Neutrophil (primary cell): ENCODE measurements around the gene PMF1.
A peak's percentile ranks its signal among the peaks of the same experiment; 100 is the strongest.

Experiments used
- H3K27ac ChIP-seq: fragments of 200-600 bp; sonication (generic); 2 replicates; pipeline ENCODE4 v1.5.1; 2016; ENCODE audit warnings: mild to moderate bottlenecking, moderate library complexity
- H3K27me3 ChIP-seq: fragments of 200-600 bp; sonication (generic); 2 replicates; pipeline ENCODE4 v1.6.0; 2016; ENCODE audit warnings: mild to moderate bottlenecking
- H3K36me3 ChIP-seq: fragments of 200-600 bp; sonication (generic); 2 replicates; pipeline ENCODE4 v1.5.1; 2017
- H3K4me1 ChIP-seq, 2 experiments: fragments of 200-600 bp in 1 of 2; sonication (generic) in 1 of 2; 1 replicate in 1 of 2; 2 replicates in 1 of 2; pipeline versions ENCODE4 v1.5.1 to v1.6.1; 2013 to 2016; ENCODE audit warnings: low read depth in 1 of 2, low read length in 1 of 2, mild to moderate bottlenecking in 1 of 2, moderate library complexity in 1 of 2; ENCODE audit not compliant: control insufficient read depth in 1 of 2, insufficient read depth in 1 of 2
- H3K4me3 ChIP-seq, 2 experiments: fragments of 200-600 bp in 1 of 2; sonication (generic) in 1 of 2; 1 replicate in 1 of 2; 2 replicates in 1 of 2; pipeline ENCODE4 v1.5.1; 2013 to 2016; ENCODE audit warnings: low read depth in 1 of 2, low read length in 1 of 2, mild to moderate bottlenecking in 1 of 2, moderate library complexity in 1 of 2
- H3K9me3 ChIP-seq: fragments of 200-600 bp; sonication (generic); 2 replicates; pipeline ENCODE4 v1.5.1; 2016
- CTCF ChIP-seq: fragments of 200-600 bp; sonication (generic); IDR thresholded peaks from 2 replicates; pipeline ENCODE4 v1.5.1; 2016; ENCODE audit warnings: antibody characterized with exemption

The PMF1 gene

GRCh38 chr1:156257711-156258110 is 44.9 kb downstream of the PMF1 start:
- Histone ChIP-seq H3K4me1 (no peaks in the 10 kb centered on the region), H3K27ac (peak overlapping the region; percentile 31), H3K4me3 (no peak overlapping the region), H3K27me3 (no peaks in the 10 kb centered on the region), H3K36me3 (peaks cover 100% of the 10 kb centered on the region), H3K9me3 (no peaks in the 10 kb centered on the region)
- TF ChIP-seq CTCF = no peak

- Histone ChIP-seq H3K4me1 (no peaks in the 10 kb centered on the region), H3K27me3 (no peaks in the 10 kb centered on the region), H3K4me3 (no peak overlapping the region), H3K36me3 (peaks cover 100% of the 10 kb centered on the region), H3K27ac (no peak overlapping the region), H3K9me3 (no peaks in the 10 kb centered on the region)
- TF ChIP-seq CTCF = no peak
These were observed 46.1 kb downstream of the PMF1 start for GRCh38 chr1:156258859-156259258.

- Histone ChIP-seq H3K4me3 (no peak overlapping the region), H3K9me3 (no peaks in the 10 kb centered on the region), H3K27me3 (no peaks in the 10 kb centered on the region), H3K36me3 (peaks cover 99% of the 10 kb centered on the region), H3K27ac (no peak overlapping the region), H3K4me1 (no peaks in the 10 kb centered on the region)
- TF ChIP-seq CTCF = no peak
These were observed 47.0 kb downstream of the PMF1 start for GRCh38 chr1:156259805-156260204.

- peaks cover 99% of the 10 kb centered on the region for H3K36me3 ChIP-seq
- no peak overlapping the region for H3K27ac ChIP-seq
- no peaks in the 10 kb centered on the region for H3K9me3 ChIP-seq
- TF ChIP-seq CTCF = no peak
- no peaks in the 10 kb centered on the region for H3K27me3 ChIP-seq
- no peaks in the 10 kb centered on the region for H3K4me1 ChIP-seq
- H3K4me3 ChIP-seq = no peak overlapping the region
These were observed 48.1 kb downstream of the PMF1 start for GRCh38 chr1:156260896-156261295.

GRCh38 chr1:156262461-156263287 is 49.9 kb downstream of the PMF1 start:
- no peaks in the 10 kb centered on the region for H3K4me1 ChIP-seq
- no peak overlapping the region for H3K27ac ChIP-seq
- H3K27me3 ChIP-seq = no peaks in the 10 kb centered on the region
- peaks cover 99% of the 10 kb centered on the region for H3K36me3 ChIP-seq
- TF ChIP-seq CTCF = no peak
- no peaks in the 10 kb centered on the region for H3K9me3 ChIP-seq
- no peak overlapping the region for H3K4me3 ChIP-seq
